Ramos (cell line): ENCODE data around the gene RASEF.
"Not testable (repeated sequence)": the region's sequence is repeated elsewhere in the genome, so short reads cannot be mapped to it uniquely, and the experiment has no call there.

Experiments
- in situ Hi-C: fragments of 300-500 bp; cut with MboI; formaldehyde crosslinking; loops from one replicate; pipeline ENCODE4 v1.14.3; 2022; ENCODE audit warnings: low sequenced_read_pairs; ENCODE audit not compliant: unreplicated experiment

RASEF gene

DNA sequence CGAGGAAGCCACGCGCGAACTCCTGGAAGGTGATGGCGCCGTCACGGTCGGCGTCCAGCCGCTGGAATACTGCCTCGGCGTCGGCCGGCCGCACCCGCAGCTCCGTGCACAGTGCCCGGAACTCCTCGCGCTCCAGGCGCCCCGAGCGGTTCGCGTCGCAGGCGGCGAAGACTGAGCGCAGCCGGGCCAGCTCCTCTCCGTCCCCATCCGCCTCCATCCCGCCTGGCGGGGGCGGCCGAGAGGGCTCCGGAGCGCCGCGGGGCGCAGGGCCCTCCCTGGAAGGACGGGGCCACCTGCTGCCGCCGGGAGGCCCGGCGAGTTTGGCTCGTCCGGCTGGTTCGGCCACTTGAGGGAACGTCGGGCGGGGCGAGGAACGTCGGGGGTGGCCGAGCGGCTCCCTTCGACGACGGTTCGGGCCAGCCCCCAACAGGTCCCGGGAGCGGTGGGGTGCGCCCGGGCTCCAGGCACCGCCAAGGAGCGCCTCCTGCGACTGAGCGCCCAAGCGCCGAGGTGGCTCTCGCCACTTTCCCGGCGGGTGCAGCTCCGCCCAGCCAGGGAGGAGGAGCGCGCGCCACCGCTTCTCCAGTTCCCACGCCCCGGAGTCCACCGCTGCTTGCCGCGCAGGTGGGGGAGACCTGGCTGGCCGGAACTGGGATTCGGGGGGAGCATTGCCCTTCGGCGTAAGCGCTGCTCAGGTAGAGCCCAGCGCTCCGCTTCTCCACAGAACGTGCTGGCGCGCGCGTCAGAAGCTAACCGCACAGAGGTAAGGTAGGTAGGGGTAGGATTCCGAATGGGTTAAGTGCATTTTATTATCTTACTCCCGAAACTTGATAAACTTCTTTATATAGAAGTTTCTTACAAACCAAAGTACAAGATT, at the start of gene RASEF:
Gene RASEF, minus strand, starts transcription at position 492 of the 877 bp plus-strand sequence. Its CDS starts 275 bp downstream, at position 217.
- in situ Hi-C loops = no loop called here

DNA sequence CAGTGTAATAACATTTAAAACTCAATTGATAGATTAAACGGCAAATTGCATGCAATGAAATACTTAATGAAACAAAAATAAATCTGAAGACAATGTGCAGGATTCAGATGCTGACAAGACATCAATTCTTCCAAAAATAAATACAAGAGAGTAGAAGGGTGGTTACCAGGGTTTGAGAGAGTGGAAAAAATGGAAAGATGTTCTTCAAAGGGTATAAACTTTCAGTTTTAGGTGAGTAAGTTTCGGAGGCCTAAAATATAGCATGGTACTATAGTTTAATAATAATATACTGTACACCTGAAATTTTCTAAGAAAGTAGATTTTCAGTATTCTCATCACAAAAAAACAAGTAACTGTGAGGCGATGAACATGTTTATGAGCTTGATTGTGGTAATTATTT, 48.2 kb upstream of the RASEF start:
- in situ Hi-C loops = no loop called here

GRCh38 chr9:83109296-83109695, 46.4 kb upstream of the RASEF start:
- in situ Hi-C loops = no loop called here

DNA sequence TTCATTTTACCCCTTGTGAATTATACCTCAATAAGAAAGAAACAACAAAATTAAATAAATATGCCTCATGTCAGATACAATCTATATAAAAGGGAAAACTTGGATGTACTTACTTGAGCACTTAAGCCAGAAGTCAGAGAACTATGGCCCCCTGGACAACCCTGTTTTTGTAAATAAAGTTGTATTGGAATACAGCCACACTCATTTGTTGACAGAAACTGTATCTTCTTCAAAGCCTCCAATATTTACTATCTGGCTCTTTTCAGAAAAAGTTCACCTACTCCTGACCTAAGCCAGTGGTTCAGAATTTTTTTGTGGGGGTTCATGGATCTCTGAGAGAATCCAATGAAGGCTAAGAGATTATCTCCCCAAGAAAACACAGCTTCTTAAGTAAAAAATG, 45.3 kb upstream of the RASEF start:
- in situ Hi-C loops = no loop called here

GRCh38 chr9:83106772-83107171, 43.8 kb upstream of the RASEF start:
- in situ Hi-C loops = no loop called here

- in situ Hi-C loops = no loop called here
Measured at GRCh38 chr9:83106263-83106662, 43.3 kb upstream of the RASEF start.

DNA sequence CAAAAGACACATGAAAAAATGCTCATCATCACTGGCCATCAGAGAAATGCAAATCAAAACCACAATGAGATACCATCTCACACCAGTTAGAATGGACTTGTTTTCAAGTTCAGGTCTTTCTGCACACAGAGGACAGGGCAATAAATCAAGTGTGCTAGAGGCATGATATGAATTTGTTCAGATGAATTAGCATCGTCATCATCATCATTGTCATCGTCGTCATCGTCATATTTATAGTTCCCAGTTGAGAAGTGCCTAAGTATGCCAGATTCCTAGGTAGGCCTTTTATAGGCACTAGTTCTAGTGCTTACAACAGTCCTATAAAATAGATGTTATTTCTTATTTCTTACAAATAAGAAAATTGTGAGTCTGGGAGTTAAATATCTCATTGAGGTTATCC, 34.7 kb upstream of the RASEF start:
- in situ Hi-C loops = no loop called here

- in situ Hi-C loops = not testable (repeated sequence)
Measured at GRCh38 chr9:83093311-83093710, 30.4 kb upstream of the RASEF start.

- in situ Hi-C loops = no loop called here
Measured at GRCh38 chr9:83081846-83082245, 18.9 kb upstream of the RASEF start.

- in situ Hi-C loops = no loop called here
Measured at GRCh38 chr9:83081010-83081409, 18.1 kb upstream of the RASEF start.

DNA sequence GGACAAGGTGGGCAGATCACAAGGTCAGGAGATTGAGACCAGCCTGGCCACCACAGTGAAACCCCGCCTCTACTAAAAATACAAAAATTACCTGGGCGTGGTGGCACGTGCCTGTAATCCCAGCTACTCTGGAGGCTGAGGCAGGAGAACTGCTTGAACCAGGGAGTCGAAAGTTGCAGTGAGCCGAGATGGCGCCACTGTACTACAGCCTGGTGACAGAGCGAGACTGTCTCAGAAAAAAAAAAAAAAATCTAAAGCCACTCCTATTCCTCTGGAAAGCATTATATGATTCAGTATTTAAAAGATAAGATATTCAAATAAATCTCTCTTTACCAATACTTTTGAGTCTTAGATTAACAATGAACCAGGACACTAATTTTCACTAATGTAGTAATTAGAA, 13.0 kb upstream of the RASEF start:
- in situ Hi-C loops = not testable (repeated sequence)

DNA sequence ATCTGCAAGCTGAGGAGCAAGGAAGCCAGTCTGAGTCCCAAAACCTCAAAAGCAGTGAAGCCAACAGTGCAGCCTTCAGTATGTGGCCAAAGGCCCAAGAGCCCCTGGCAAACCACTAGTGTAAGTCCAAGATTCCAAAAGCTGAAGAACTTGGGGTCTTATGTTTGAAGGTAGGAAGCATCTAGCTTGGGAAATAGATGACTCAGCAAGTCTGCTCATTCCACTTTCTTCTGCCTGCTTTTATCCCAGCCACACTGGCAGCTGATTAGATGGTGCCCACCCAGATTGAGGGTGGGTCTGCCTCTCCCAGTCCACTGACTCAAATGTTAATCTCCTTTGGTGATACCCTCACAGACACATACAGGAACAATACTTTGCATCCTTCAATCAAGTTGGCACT, 9.6 kb upstream of the RASEF start:
- in situ Hi-C loops = not testable (repeated sequence)

GRCh38 chr9:83071626-83072025, 8.7 kb upstream of the RASEF start:
- in situ Hi-C loops = no loop called here

DNA sequence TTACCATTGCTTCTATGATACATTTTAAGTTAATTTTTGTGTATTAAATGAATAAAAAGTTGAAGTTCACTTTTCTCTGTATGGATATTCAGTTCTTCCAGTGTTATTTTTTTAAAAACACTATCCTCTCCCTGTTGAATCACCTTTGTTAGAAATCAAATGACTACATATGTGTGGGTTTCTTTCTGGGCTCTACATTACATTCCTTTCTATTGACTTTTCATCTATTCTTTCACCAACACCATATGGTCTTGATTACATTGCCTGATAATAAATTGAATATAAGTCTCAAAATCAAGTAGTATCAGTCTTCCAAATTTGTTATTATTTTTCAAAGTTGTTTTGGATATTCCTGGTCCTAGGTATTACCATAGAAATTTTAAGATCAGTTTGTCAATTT, 7.3 kb upstream of the RASEF start:
- in situ Hi-C loops = no loop called here

DNA sequence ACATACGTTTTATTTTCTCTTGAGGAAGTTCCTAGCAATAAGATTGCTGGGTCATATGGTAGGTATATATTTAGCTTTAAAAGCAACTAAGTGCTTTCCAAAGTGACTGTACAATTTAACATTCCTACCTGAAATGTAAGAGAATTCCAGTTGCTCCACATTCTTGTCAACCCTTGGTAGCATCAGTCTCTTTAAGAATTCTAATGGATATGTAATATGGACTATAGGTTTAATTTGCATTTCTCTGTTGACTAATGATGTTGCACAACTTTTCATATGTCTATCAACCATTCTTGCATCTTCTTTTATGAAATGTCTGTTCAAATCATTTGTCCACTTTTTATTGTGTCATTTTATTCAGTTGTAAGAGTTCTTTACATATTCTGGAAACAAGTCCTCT, 6.7 kb upstream of the RASEF start:
- in situ Hi-C loops = no loop called here

DNA sequence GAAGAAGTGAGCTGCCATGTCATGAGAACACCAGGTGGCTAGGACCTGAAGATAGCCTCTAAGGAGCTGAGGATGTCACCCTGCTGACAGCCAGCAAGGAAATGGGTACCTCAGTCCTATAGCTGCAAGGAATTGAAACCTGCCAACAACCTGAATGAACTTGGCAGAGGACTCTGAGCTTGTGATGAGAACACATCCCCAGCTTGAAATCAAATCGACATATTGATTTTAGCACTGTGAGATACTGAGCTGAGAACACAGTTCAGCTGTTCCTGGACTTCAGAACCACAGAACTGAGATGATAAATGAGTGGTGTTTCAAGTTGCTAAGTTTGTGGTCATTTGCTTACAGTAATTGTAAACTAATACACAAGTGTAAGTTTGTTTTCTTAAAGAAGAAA, 5.5 kb upstream of the RASEF start:
- in situ Hi-C loops = no loop called here

DNA sequence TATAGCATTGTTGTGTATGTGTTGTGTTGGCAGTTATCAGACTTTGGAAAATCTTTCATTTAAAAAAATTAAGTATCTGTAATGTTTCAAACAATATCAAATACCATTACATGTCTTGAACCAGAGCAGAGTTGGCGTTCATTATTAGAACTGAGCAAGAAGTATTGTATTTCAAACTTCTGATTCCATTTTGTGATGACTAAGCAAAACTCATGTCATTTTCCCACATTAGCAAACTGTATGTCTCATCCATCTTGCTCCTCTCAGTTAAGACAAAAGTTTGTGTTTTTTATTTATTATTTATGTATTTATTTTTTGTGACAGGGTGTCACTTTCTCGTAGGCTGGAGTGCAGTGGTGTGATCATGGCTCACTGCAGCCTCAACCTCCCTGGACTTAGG, 4.6 kb upstream of the RASEF start:
- in situ Hi-C loops = no loop called here

GRCh38 chr9:83066771-83067170, 3.8 kb upstream of the RASEF start:
- in situ Hi-C loops = no loop called here

DNA sequence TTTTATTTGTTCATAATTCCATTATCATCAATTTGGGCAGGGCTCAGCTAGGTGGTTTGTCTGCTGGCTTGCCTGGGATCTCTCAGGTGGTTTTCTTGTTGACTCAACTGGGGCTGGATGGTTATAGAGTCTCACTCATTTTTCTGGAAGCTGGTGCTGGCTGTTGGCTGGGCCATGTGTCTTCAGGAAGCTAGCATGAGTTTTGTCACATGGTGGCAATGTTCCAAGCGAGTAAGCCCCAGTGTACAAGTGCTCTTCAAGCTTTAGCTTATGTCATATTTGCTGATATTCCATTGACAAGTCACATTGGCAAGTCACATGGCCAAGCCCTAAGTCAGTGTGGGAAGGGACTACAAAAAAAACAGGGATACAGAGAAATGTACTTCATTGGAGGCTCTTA, 2.3 kb upstream of the RASEF start:
- in situ Hi-C loops = no loop called here

DNA sequence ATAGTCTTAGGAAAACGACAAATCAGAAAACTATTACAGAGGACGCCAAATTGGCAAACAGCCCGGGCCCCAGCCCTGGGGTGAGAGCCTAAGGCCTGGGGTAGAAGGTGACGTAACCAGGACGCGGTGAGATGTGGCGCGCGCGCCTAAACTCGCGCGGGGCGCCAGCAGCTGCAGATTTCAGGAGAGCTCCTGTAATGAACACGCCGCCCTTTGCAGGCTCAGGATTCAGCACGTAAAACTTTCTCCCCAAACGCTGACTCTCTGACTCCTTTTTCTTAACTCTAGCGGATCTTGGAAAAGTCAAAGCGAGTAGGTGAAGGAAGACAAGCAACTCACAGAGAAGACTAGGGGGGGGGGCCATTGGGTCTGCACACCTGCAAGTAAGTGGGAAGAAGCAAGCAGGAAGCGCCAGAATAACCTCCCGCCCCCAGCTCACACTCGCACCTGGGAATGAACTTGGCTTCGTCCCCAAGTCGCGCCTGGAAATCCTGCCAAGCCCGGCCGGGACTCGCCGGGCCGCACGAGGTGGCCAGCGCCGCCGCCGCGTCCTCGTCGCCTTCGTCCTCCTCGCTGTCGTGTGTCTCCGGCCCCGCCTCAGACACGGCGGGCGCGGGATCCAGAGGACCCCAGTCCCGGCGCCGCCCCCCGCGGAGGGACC, 822 bp downstream of the RASEF start:
- in situ Hi-C loops = no loop called here

- in situ Hi-C loops = no loop called here
Measured at GRCh38 chr9:83061036-83061435, 1.9 kb downstream of the RASEF start.

DNA sequence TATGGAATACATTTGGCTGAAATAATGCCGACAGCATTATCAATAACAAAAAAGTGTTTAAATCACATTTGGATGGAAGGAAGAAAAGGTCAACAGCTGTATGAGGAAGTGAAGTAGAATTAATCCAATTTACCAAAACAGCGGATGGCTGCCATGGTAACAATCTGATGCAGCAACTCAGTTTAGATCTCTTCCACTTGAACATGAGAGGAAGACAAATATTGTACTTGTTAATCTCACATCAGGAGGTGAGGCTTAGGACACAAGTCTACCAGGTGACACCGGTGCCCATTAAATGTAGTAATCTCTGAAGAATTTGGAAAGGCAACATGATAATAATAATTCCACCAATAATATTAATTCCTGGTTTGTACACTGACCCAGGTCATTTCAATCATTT, 2.4 kb downstream of the RASEF start:
- in situ Hi-C loops = no loop called here
